Esophagus (tissue), 2 donors: ENCODE results near the gene CSNK2A1. TPM values are rescaled to one million over a fixed set of nuclear protein-coding genes. Genes with fewer than 3 reads are reported as not detected.
"Not testable (repeated sequence)": the region's sequence is repeated elsewhere in the genome, so short reads cannot be mapped to it uniquely, and the experiment has no call there.

ENCODE experiments used
- H3K27ac ChIP-seq, 2 donors: one replicate each; pipeline ENCODE4 v1.5.1; 2013; ENCODE audit warnings: low read depth in 2 of 2, mild to moderate bottlenecking in 2 of 2, inconsistent platforms in 1 of 2, low read length in 1 of 2, moderate library complexity in 1 of 2
- H3K27me3 ChIP-seq, 2 donors: one replicate each; pipeline ENCODE4 v1.6.1; 2013; ENCODE audit warnings: low read length in 2 of 2, control low read depth in 1 of 2, mild to moderate bottlenecking in 1 of 2; ENCODE audit not compliant: insufficient read depth in 2 of 2, control insufficient read depth in 1 of 2
- H3K36me3 ChIP-seq, 2 donors: one replicate each; pipeline ENCODE4 v1.6.1; 2013; ENCODE audit warnings: low read length in 1 of 2; ENCODE audit not compliant: control insufficient read depth in 2 of 2, insufficient read depth in 2 of 2
- H3K4me1 ChIP-seq, 2 donors: one replicate each; pipeline ENCODE4 v1.6.1; 2013; ENCODE audit warnings: low read length in 1 of 2; ENCODE audit not compliant: control insufficient read depth in 2 of 2, insufficient read depth in 2 of 2
- H3K4me3 ChIP-seq, 2 donors: one replicate each; pipeline ENCODE4 v1.5.1; 2013; ENCODE audit warnings: low read length in 2 of 2, mild to moderate bottlenecking in 2 of 2, low read depth in 1 of 2, moderate library complexity in 1 of 2
- H3K9me3 ChIP-seq, 2 donors: one replicate each; pipeline ENCODE4 v1.6.1; 2013; ENCODE audit warnings: mild to moderate bottlenecking in 2 of 2, low read depth in 1 of 2, low read length in 1 of 2, moderate library complexity in 1 of 2; ENCODE audit not compliant: control insufficient read depth in 2 of 2, insufficient read depth in 1 of 2
- WGBS, 2 donors: extraction: QIAGEN DNeasy Blood & Tissue Kit; methylation state at CpG; one replicate each; pipeline ENCODE4 v1.1.7; 2013; 5-methylcytosine and 5-hydroxymethylcytosine counted together
- polyA plus RNA-seq, 2 donors: library from polyadenylated mRNA; stranded (reverse); fragments of 200-250 nt; gene quantifications; one replicate each; pipeline ENCODE4 v1.2.3, GENCODE V29; 2013
- donor health status: healthy with polysubstance abuse.
- donor health status: Bipolar disorder and iron deficiency.

The CSNK2A1 gene
- polyA plus RNA-seq, 2 donors, result 22.2 to 31.7 TPM

GRCh38 chr20:480044-480443 is 63.5 kb downstream of the CSNK2A1 start:
- no peak overlapping the region for H3K4me3 ChIP-seq
- no peaks in the 10 kb centered on the region for H3K27me3 ChIP-seq
- no peaks in the 10 kb centered on the region for H3K9me3 ChIP-seq
- no peaks in the 10 kb centered on the region for H3K4me1 ChIP-seq
- WGBS, 2 donors, result 56 to 65% methylated on average over 3 of the region's 3 CpGs
- no peak overlapping the region for H3K27ac ChIP-seq
- peaks cover 9 to 11% of the 10 kb centered on the region in 2 donors for H3K36me3 ChIP-seq

- Histone ChIP-seq H3K4me3 (no peak overlapping the region), H3K36me3 (peaks cover 9 to 11% of the 10 kb centered on the region in 2 donors), H3K9me3 (no peaks in the 10 kb centered on the region), H3K27ac (no peak overlapping the region), H3K27me3 (no peaks in the 10 kb centered on the region), H3K4me1 (no peaks in the 10 kb centered on the region)
- 65 to 73% methylated on average over 2 of the region's 2 CpGs for WGBS, 2 donors
These were observed 64.1 kb downstream of the CSNK2A1 start for GRCh38 chr20:479487-479886.

GRCh38 chr20:478949-479429 is 64.6 kb downstream of the CSNK2A1 start:
- no peak overlapping the region for H3K4me3 ChIP-seq
- H3K9me3 ChIP-seq, result no peaks in the 10 kb centered on the region
- no peaks in the 10 kb centered on the region for H3K27me3 ChIP-seq
- WGBS, 2 donors, result 41 to 59% methylated on average over 3 of the region's 3 CpGs
- peaks cover 6 to 11% of the 10 kb centered on the region in 2 donors for H3K36me3 ChIP-seq
- H3K27ac ChIP-seq, result no peak overlapping the region
- no peaks in the 10 kb centered on the region for H3K4me1 ChIP-seq

GRCh38 chr20:478010-478948 is 65.3 kb downstream of the CSNK2A1 start:
- no peaks in the 10 kb centered on the region for H3K4me1 ChIP-seq
- WGBS, 2 donors, result 85 to 86% methylated on average over 8 of the region's 8 CpGs
- H3K9me3 ChIP-seq, result no peaks in the 10 kb centered on the region
- H3K27ac ChIP-seq, result no peak overlapping the region
- peaks cover 6% of the 10 kb centered on the region in 2 donors for H3K36me3 ChIP-seq
- no peaks in the 10 kb centered on the region for H3K27me3 ChIP-seq
- H3K4me3 ChIP-seq, result no peak overlapping the region

- not testable (repeated sequence) for H3K36me3 ChIP-seq, H3K27ac ChIP-seq, H3K4me1 ChIP-seq, H3K27me3 ChIP-seq, H3K4me3 ChIP-seq, H3K9me3 ChIP-seq
- WGBS, 2 donors, result 83 to 93% methylated on average over 6 of the region's 6 CpGs
These were observed 66.9 kb downstream of the CSNK2A1 start for GRCh38 chr20:476561-477249.

- H3K4me1 ChIP-seq, result no peaks in the 10 kb centered on the region
- H3K36me3 ChIP-seq, result peaks cover 4 to 5% of the 10 kb centered on the region in 2 donors
- WGBS, 2 donors, result 74 to 78% methylated on average over 6 of the region's 6 CpGs
- H3K9me3 ChIP-seq, result no peaks in the 10 kb centered on the region
- H3K4me3 ChIP-seq, result no peak overlapping the region
- H3K27ac ChIP-seq, result peak overlapping the region in 1 of 2 donors; percentile 61
- H3K27me3 ChIP-seq, result no peaks in the 10 kb centered on the region
These were observed 67.9 kb downstream of the CSNK2A1 start for GRCh38 chr20:475463-476357.

- Histone ChIP-seq H3K9me3 (no peaks in the 10 kb centered on the region), H3K27me3 (no peaks in the 10 kb centered on the region), H3K4me3 (no peak overlapping the region), H3K27ac (no peak overlapping the region), H3K36me3 (peaks cover 4 to 5% of the 10 kb centered on the region in 2 donors), H3K4me1 (no peaks in the 10 kb centered on the region)
- WGBS, 2 donors, result 64 to 73% methylated on average over 2 of the region's 2 CpGs
These were observed 69.0 kb downstream of the CSNK2A1 start for GRCh38 chr20:474581-474980.

GRCh38 chr20:472889-473292 is 70.7 kb downstream of the CSNK2A1 start:
- no peaks in the 10 kb centered on the region for H3K27me3 ChIP-seq
- peaks cover 0 to under 1% of the 10 kb centered on the region in 2 donors for H3K36me3 ChIP-seq
- WGBS, 2 donors, result 92 to 93% methylated on average over 1 of the region's 1 CpG
- no peak overlapping the region for H3K27ac ChIP-seq
- H3K4me1 ChIP-seq, result no peaks in the 10 kb centered on the region
- no peaks in the 10 kb centered on the region for H3K9me3 ChIP-seq
- no peak overlapping the region for H3K4me3 ChIP-seq
